GM18870 (cell line): Measurements from ENCODE around the gene FAM237B.

Experiments used
- ATAC-seq: cut with Tn5 transposase; IDR thresholded peaks from one replicate; pipeline ENCODE4 v1.9.1; 2021; ENCODE audit warnings: moderate library complexity; ENCODE audit not compliant: unreplicated experiment

FAM237B gene

DNA sequence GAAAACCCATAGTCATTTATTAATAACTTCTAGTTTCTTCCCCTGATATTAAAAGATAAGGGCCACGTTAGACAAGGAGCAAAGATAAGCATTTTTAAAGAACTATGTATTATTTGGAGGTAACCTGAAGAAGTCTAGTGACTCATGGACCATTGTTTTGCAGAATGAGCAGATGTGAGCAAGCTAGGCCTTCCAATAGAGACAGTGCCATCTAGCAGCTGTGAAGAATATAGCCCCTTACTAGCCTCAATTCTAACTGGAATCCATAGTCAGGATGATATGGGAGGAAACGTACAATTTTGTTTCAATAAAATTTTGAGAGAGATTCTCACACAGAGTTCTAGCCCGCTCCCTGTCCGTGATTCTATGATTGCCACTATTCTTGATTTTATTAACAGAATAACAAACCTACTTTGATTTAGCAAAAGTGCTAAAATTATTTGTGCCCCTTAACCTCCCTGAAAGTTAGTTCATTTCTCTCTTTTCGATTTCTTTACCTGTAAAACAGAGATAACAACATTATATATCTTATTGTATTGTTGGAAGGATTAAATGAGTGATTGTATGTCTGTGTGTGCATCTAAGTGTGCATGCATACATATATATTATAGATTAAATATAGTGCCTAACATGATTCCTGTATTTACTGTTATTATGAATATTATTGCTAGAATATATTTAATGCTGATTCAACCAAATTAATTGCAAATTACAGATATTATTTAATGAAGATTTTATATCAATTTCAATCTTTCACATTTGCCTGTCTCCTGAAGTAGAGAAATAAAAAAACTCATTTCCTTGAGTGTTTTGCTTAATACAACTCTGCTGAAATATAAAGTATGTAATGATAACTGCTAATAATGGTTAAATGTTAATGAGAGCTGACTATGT is 22.7 kb downstream of the FAM237B start:
- peak; percentile 86 for ATAC-seq

DNA sequence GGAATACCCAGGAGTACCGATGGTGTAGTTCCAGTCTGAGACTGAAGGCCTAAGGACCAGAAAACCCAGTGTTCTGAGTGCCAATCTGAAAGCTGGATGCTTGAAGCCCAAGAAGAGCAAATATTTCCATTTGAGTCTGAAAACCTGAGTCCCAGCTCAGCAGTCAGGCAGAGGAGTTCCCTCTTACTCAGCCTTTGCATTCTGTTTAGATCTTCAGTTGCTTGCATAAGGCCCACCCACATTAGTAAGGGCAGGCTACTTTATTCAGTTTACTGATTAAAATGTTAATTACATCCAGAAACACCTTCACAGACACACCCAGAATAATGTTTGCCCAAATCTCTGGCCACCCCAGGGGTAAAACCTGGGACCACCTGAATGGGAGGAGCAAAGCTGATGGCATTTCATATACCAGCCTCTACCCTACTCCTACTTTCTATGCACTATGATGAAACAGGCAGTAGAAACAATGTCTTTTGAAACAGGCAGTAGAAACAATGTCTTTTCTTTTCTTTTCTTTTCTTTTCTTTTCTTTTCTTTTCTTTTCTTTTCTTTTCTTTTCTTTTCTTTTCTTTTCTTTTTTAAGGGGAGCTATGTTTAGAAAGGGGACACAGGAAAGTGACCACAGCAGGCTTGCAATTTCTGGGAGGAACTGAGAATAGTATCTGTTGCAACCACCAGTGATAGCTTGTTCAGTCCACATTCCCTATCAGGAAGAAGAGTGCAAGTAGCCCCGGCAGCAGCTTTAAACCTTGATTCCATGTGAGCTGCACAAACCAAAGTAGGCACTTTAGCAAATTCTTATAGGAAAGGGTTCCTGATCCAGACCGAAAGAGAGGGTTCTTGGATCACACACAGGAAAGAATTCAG is 30.6 kb downstream of the FAM237B start:
- no peak for ATAC-seq

DNA sequence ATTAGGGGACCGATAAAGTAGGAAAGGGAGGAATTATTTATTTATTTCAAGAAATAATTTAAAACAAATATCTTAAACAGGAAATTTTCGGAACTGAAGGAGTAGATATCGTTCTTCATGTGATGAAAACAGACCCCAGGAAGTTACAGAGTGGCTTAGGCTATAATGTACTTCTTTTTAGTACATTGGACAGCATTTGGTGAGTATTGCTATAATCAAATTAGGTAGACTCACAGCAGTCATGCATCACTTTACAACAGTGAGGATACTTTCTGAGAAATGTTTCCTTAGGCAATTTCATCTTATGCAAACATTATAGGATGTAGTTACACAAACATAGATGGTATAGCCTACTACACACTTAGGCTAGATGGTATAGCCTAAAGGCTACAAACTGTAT is 33.0 kb downstream of the FAM237B start:
- ATAC-seq = no peak

DNA sequence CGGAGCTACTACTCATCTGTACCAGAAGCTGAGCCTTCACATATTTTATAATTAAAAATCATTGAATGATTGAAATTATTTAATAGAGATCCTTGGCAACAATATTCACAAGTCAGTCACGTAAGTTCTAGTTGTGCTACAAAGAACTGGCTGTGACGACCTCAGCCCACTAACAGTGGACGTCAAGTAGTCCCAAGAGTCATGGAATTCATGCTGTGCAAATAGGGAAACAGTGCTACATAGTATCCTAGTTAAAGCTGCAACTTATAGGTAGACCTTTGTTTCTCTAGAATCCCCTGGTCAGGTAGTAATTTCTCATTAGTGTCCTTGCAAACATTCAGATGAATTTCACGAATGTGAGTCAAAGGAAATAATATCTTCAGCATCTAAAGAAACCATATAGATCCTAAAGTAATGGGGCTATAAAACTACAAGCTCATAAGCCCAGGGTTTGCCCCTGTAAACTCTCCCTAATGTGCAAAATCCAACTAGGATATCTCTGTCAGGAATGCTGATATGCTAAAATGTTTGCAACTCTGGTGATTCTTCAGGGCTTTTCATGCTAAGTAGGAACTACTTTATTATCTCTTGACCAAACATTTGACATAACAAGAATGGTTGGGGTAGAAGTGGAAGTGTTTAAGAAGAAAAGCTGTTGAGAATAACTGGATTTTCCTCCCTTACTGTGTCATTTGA is 44.9 kb downstream of the FAM237B start:
- no peak for ATAC-seq

DNA sequence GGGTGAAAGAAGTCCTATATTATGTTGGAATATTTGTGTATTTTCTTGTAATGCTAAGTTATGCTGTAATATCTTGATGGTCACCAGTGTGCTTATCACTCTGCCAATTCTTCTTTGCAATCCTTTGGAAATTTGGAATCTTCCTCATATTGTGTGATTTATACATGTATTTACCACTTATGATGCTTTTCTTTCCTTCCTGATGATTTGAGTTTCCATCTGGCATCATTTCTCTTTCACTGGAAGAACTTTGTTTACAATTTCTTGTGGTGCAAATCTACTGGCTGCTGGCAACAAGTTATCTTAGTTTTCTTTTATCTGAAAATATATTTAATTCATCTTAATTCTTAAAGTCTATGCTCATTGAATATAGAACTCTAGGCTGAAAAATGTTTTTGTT is 46.9 kb downstream of the FAM237B start:
- ATAC-seq = no peak

DNA sequence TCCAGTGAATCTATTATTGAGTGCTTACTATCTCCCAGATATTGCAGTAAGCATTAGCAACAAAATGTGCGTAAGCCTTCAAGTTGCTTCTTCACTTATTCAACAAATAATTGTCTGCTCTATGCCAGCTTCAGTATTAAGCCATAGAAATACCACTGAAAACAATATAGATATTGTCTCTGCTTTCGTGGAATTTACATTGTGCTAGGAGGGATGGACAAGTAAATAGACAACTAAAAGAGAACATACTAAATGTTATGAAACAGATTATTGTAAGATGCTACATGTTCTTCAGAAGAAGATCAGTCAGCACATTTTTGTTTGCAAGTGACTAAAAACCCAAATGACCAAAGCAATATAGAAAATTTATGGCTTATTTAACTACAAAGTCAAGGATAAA is 48.9 kb downstream of the FAM237B start:
- ATAC-seq = no peak

GRCh38 chr7:90271753-90272152 is 49.4 kb downstream of the FAM237B start:
- ATAC-seq = no peak

- no peak for ATAC-seq
Observed at GRCh38 chr7:90270431-90271178, 50.5 kb downstream of the FAM237B start.

GRCh38 chr7:90269163-90269562 is 51.9 kb downstream of the FAM237B start:
- no peak for ATAC-seq

- ATAC-seq = no peak
Observed at GRCh38 chr7:90267263-90267858, 53.7 kb downstream of the FAM237B start.

- no peak for ATAC-seq
Observed at GRCh38 chr7:90266808-90267207, 54.3 kb downstream of the FAM237B start.
